Left renal cortex interstitium (tissue), 4 donors: ENCODE data around the gene P2RX3. TPM values are rescaled to one million over a fixed set of nuclear protein-coding genes. Genes with fewer than 3 reads are reported as not detected.
A peak's percentile ranks its signal among the peaks of the same experiment; 100 is the strongest.

Experiments
- DNase-seq, 4 donors: peaks; one replicate each; pipeline ENCODE4 v3.0.0-alpha.2; 2013; ENCODE audit warnings: low read depth in 4 of 4, low spot score in 2 of 4, missing footprints in 1 of 4
- polyA plus RNA-seq, 4 donors: library from polyadenylated mRNA; unstranded; fragments of 120-200 nt; gene quantifications; one replicate each; pipeline ENCODE4 v1.2.1, GENCODE V29; 2013; ENCODE audit not compliant: insufficient read length in 4 of 4

P2RX3 gene
- polyA plus RNA-seq, 4 donors: 0.46 to 0.85 (median 0.70) TPM

GRCh38 chr11:57368106-57368844 lies 30.1 kb downstream of the P2RX3 start:
- no peak for DNase-seq

- no peak for DNase-seq
Measured at GRCh38 chr11:57368845-57369232, 30.7 kb downstream of the P2RX3 start.

GRCh38 chr11:57370251-57370650 lies 32.1 kb downstream of the P2RX3 start:
- no peak for DNase-seq

GRCh38 chr11:57370941-57371340 lies 32.8 kb downstream of the P2RX3 start:
- DNase-seq: no peak

GRCh38 chr11:57373146-57373545 lies 35.0 kb downstream of the P2RX3 start:
- no peak for DNase-seq

- no peak for DNase-seq
Measured at GRCh38 chr11:57374966-57375365, 36.8 kb downstream of the P2RX3 start.

GRCh38 chr11:57375490-57375889 lies 37.3 kb downstream of the P2RX3 start:
- no peak for DNase-seq

- DNase-seq: no peak
Measured at GRCh38 chr11:57376095-57377090, 38.2 kb downstream of the P2RX3 start.

GRCh38 chr11:57377107-57377506 lies 39.0 kb downstream of the P2RX3 start:
- DNase-seq: no peak

- DNase-seq: no peak
Measured at GRCh38 chr11:57378186-57378585, 40.0 kb downstream of the P2RX3 start.

- peak; percentile 13 to 30 (median 29) for DNase-seq
Measured at GRCh38 chr11:57379732-57380131, 41.6 kb downstream of the P2RX3 start.

GRCh38 chr11:57380975-57381374 lies 42.8 kb downstream of the P2RX3 start, which contains the start of gene PRG3:
TSS of gene PRG3 (minus strand) at chr11:57381150. CDS start at chr11:57380708, 442 bp downstream.
- no peak for DNase-seq

GRCh38 chr11:57386178-57386940 lies 48.2 kb downstream of the P2RX3 start:
- DNase-seq: peak; percentile 7 to 34 (median 30)

GRCh38 chr11:57387289-57388030 lies 49.3 kb downstream of the P2RX3 start:
- DNase-seq: no peak

- no peak for DNase-seq
Measured at GRCh38 chr11:57390535-57390934, 52.4 kb downstream of the P2RX3 start, which contains the start of gene PRG2. TSS of gene PRG2 (minus strand) at chr11:57390650. CDS start at chr11:57389944, 706 bp downstream.

- no peak for DNase-seq
Measured at GRCh38 chr11:57391111-57391510, 53.0 kb downstream of the P2RX3 start.

GRCh38 chr11:57391539-57391938 lies 53.4 kb downstream of the P2RX3 start:
- no peak for DNase-seq

- DNase-seq: no peak
Measured at GRCh38 chr11:57392066-57392762, 54.1 kb downstream of the P2RX3 start.

GRCh38 chr11:57392763-57393105 lies 54.6 kb downstream of the P2RX3 start:
- no peak for DNase-seq
